Ishikawa (cell line): ENCODE data around the gene FCMR.

Experiments
- CEBPB ChIP-seq: IDR thresholded peaks from 2 replicates; pipeline ENCODE4 v1.6.1; 2012
- CREB1 ChIP-seq: IDR thresholded peaks from 2 replicates; pipeline ENCODE4 v1.6.1; 2012; ENCODE audit warnings: low read depth
- EGR1 ChIP-seq: IDR thresholded peaks from 2 replicates; pipeline ENCODE4 v1.6.1; 2012
- EP300 ChIP-seq: IDR thresholded peaks from 2 replicates; pipeline ENCODE4 v1.6.1; 2012; ENCODE audit warnings: borderline replicate concordance
- FOXM1 ChIP-seq: IDR thresholded peaks from 2 replicates; pipeline ENCODE4 v1.6.1; 2012; ENCODE audit warnings: low read depth, borderline replicate concordance
- NFIC ChIP-seq: IDR thresholded peaks from 2 replicates; pipeline ENCODE4 v1.6.1; 2012
- RAD21 ChIP-seq: IDR thresholded peaks from 2 replicates; pipeline ENCODE4 v1.6.1; 2012; ENCODE audit warnings: low read depth
- TAF1 ChIP-seq: IDR thresholded peaks from 2 replicates; pipeline ENCODE4 v1.6.1; 2012; ENCODE audit warnings: low read depth, mild to moderate bottlenecking
- ZBTB7A ChIP-seq: IDR thresholded peaks from 2 replicates; pipeline ENCODE4 v1.6.1; 2012; ENCODE audit warnings: low read depth
- TF ChIP-seq, protein P1 (sequence below): IDR thresholded peaks from 2 replicates; pipeline ENCODE4 v1.6.1; 2012
- TF ChIP-seq, protein P2 (sequence below): IDR thresholded peaks from 2 replicates; pipeline ENCODE4 v1.6.1; 2012; ENCODE audit warnings: low read depth, mild to moderate bottlenecking
- TF ChIP-seq, protein P3 (sequence below): IDR thresholded peaks from 2 replicates; pipeline ENCODE4 v1.6.1; 2012

- TF ChIP-seq FOXM1 (no peak), EP300 (no peak), RAD21 (no peak), ZBTB7A (no peak), NFIC (no peak), TAF1 (no peak), CREB1 (no peak), CEBPB (no peak), EGR1 (no peak)
- TF ChIP-seq, protein P1, sequence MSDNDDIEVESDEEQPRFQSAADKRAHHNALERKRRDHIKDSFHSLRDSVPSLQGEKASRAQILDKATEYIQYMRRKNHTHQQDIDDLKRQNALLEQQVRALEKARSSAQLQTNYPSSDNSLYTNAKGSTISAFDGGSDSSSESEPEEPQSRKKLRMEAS: no peak
- TF ChIP-seq, protein P2, sequence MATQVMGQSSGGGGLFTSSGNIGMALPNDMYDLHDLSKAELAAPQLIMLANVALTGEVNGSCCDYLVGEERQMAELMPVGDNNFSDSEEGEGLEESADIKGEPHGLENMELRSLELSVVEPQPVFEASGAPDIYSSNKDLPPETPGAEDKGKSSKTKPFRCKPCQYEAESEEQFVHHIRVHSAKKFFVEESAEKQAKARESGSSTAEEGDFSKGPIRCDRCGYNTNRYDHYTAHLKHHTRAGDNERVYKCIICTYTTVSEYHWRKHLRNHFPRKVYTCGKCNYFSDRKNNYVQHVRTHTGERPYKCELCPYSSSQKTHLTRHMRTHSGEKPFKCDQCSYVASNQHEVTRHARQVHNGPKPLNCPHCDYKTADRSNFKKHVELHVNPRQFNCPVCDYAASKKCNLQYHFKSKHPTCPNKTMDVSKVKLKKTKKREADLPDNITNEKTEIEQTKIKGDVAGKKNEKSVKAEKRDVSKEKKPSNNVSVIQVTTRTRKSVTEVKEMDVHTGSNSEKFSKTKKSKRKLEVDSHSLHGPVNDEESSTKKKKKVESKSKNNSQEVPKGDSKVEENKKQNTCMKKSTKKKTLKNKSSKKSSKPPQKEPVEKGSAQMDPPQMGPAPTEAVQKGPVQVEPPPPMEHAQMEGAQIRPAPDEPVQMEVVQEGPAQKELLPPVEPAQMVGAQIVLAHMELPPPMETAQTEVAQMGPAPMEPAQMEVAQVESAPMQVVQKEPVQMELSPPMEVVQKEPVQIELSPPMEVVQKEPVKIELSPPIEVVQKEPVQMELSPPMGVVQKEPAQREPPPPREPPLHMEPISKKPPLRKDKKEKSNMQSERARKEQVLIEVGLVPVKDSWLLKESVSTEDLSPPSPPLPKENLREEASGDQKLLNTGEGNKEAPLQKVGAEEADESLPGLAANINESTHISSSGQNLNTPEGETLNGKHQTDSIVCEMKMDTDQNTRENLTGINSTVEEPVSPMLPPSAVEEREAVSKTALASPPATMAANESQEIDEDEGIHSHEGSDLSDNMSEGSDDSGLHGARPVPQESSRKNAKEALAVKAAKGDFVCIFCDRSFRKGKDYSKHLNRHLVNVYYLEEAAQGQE: no peak
- TF ChIP-seq, protein P3, sequence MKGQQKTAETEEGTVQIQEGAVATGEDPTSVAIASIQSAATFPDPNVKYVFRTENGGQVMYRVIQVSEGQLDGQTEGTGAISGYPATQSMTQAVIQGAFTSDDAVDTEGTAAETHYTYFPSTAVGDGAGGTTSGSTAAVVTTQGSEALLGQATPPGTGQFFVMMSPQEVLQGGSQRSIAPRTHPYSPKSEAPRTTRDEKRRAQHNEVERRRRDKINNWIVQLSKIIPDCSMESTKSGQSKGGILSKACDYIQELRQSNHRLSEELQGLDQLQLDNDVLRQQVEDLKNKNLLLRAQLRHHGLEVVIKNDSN: no peak
Measured at GRCh38 chr1:206915030-206915735, 6.6 kb downstream of the FCMR start.
